Activated T-helper 1 cell treated with anti-CD3 and anti-CD28 coated beads, Interleukin-12 subunit alpha, Interleukin-12 subunit beta, Interleukin-2, Interleukin-4 antibody, amounts not matched to agents 30 ng/mL and 10 ng/mL and 1 ng/mL, durations not matched to agents 14 hours and 24 hours and 36 hours (primary cell): ENCODE data around the gene KCNMA1. TPM values are rescaled to one million over a fixed set of nuclear protein-coding genes. Genes with fewer than 3 reads are reported as not detected.

Experiments
- DNase-seq: peaks from one replicate; pipeline ENCODE4 v3.0.0; 2021; ENCODE audit warnings: low spot score
- H3K27ac Mint-ChIP-seq: one replicate; pipeline ENCODE4 v1.8.0; 2021; ENCODE audit warnings: mild to moderate bottlenecking, mixed read lengths
- H3K27me3 Mint-ChIP-seq: one replicate; pipeline ENCODE4 v1.8.0; 2022; ENCODE audit warnings: mild to moderate bottlenecking, moderate library complexity, mixed read lengths; ENCODE audit not compliant: insufficient read depth
- H3K36me3 Mint-ChIP-seq: one replicate; pipeline ENCODE4 v1.8.0; 2021; ENCODE audit warnings: low read depth, mixed read lengths
- H3K4me1 Mint-ChIP-seq: one replicate; pipeline ENCODE4 v1.8.0; 2021; ENCODE audit warnings: low read depth, mixed read lengths
- H3K4me3 Mint-ChIP-seq: one replicate; pipeline ENCODE4 v1.8.0; 2021; ENCODE audit warnings: mild to moderate bottlenecking, moderate library complexity, mixed read lengths
- H3K9me3 Mint-ChIP-seq: one replicate; pipeline ENCODE4 v1.8.0; 2021; ENCODE audit warnings: mixed read lengths
- intact Hi-C: fragments of 100-400 bp; cut with micrococcal nuclease; formaldehyde crosslinking; loops from one replicate; pipeline ENCODE4 v1.15.1; 2024
- total RNA-seq: library from RNA; stranded (reverse); gene quantifications from 2 replicates; pipeline ENCODE4 v1.2.3, GENCODE V29; 2022

The KCNMA1 gene
- total RNA-seq, 1 donor from 2014 or later = not detected

DNA sequence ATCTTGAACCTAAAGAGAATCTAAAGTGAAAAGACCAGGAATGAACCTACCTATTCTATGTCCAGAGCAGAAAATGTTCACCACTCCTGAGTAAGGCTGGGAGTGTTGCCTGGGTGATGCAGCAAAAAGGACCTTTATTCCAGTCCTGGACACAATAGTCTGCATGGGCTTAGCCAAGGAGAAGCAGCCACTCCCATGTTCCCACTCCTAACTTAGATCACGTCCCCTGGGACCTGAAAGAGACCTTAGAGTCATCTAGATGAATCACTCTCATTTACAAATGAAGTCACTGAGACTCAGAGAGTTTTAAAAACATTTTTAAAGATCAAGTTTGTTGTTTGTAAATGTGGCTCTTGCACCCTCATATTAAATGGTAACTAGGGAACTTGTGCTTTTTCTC is 763.4 kb downstream of the KCNMA1 start:
- H3K9me3 Mint-ChIP-seq = no peaks in the 10 kb centered on the region
- H3K27ac Mint-ChIP-seq = no peak overlapping the region
- no peaks in the 10 kb centered on the region for H3K4me1 Mint-ChIP-seq
- H3K4me3 Mint-ChIP-seq = no peak overlapping the region
- DNase-seq = no peak
- no peaks in the 10 kb centered on the region for H3K36me3 Mint-ChIP-seq
- H3K27me3 Mint-ChIP-seq = no peaks in the 10 kb centered on the region
- intact Hi-C loops = no loop called here

DNA sequence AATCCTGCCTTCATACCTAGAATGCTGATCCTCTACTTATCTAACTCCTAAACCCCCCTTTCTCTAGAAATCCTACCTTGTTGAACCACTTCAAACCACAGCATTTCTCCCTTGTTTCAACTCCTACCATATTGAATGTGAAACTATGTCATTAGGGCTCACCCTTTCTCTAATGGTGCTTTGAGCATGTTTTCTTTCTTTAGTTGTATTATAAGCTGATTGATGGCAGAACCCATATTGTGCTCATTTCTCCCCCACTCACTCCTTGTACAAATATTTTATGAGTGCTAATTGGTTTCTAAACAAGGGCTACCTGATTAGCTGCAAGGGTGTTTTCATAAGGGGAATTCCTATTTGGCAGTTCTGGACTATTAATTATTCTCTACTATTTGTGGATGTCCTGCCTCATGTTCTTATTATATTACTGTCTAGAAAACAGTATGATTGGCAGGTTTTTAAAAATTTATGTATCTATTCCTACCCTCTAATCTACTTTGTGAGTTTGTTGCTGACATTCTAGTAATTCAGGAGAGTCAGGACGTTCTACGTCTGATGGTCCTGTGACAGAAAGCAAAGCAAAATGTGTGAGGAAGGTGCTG is 765.8 kb downstream of the KCNMA1 start:
- H3K36me3 Mint-ChIP-seq = no peaks in the 10 kb centered on the region
- no peak for DNase-seq
- H3K4me1 Mint-ChIP-seq = no peaks in the 10 kb centered on the region
- no peaks in the 10 kb centered on the region for H3K9me3 Mint-ChIP-seq
- no peaks in the 10 kb centered on the region for H3K27me3 Mint-ChIP-seq
- intact Hi-C loops = no loop called here
- H3K4me3 Mint-ChIP-seq = no peak overlapping the region
- no peak overlapping the region for H3K27ac Mint-ChIP-seq

DNA sequence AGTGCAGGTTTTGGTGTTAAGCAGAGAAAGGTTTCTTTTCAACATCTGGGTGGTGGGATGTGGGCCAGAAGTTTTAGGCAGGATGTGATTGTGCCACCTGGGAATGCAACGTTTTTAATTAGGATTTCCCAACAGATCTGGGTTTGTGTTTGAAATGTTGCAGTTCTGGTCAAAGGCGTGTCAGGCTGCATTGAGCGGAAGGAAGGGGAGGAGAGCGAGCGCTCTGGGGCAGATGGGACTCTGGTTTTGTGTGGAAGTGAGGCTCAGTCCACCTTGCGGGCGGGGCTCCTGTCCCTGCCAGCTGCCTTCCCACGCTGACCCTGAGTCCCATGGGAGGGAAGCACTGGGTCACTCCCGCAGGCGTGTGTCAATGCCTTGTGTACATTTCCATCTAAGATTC is 767.7 kb downstream of the KCNMA1 start:
- no peak overlapping the region for H3K4me3 Mint-ChIP-seq
- intact Hi-C loops = no loop called here
- H3K9me3 Mint-ChIP-seq = no peaks in the 10 kb centered on the region
- no peaks in the 10 kb centered on the region for H3K27me3 Mint-ChIP-seq
- no peak overlapping the region for H3K27ac Mint-ChIP-seq
- no peak for DNase-seq
- no peaks in the 10 kb centered on the region for H3K4me1 Mint-ChIP-seq
- no peaks in the 10 kb centered on the region for H3K36me3 Mint-ChIP-seq

DNA sequence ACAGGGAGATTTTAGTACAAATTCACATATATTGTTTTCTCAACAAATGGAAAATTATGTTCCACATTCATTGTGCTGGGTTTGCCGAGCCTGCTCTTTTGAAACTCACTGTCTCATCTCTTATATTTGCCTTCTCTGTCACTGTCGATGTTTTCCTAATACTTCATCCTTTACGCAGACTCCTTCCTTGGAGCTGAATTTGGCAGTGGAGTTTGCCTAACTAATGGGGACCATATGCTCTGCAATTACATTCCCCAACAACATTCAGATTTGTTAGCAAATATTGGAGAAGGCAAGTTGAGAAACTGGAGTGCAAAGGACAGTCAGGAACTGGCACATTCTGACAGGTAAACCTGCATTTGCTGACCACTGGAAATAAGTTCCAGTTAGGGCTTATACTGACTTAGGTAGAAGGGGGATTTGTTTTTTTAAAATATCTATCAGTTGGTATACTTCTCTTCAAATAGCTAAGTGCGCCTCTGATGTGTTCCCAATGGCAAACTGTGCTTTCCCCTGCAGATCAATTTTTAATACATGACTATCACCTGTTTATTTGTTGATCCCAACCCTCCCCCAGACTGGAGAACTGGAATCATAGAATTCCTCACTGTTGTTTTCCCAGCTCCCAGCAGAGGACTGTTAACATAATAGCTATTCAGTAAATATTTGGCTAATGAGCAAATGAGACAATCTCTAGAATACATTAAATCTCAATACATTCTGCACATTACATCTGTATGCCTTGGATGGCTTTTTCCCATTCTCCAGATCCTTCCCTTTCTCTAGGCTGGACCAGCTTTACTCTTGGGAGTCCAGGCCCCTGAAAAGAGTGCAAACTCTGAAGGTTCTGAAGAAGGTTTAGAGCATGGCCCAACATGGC is 769.3 kb downstream of the KCNMA1 start:
- no peaks in the 10 kb centered on the region for H3K27me3 Mint-ChIP-seq
- no peaks in the 10 kb centered on the region for H3K36me3 Mint-ChIP-seq
- no peaks in the 10 kb centered on the region for H3K4me1 Mint-ChIP-seq
- no peaks in the 10 kb centered on the region for H3K9me3 Mint-ChIP-seq
- intact Hi-C loops = no loop called here
- H3K4me3 Mint-ChIP-seq = no peak overlapping the region
- H3K27ac Mint-ChIP-seq = no peak overlapping the region
- DNase-seq = no peak

DNA sequence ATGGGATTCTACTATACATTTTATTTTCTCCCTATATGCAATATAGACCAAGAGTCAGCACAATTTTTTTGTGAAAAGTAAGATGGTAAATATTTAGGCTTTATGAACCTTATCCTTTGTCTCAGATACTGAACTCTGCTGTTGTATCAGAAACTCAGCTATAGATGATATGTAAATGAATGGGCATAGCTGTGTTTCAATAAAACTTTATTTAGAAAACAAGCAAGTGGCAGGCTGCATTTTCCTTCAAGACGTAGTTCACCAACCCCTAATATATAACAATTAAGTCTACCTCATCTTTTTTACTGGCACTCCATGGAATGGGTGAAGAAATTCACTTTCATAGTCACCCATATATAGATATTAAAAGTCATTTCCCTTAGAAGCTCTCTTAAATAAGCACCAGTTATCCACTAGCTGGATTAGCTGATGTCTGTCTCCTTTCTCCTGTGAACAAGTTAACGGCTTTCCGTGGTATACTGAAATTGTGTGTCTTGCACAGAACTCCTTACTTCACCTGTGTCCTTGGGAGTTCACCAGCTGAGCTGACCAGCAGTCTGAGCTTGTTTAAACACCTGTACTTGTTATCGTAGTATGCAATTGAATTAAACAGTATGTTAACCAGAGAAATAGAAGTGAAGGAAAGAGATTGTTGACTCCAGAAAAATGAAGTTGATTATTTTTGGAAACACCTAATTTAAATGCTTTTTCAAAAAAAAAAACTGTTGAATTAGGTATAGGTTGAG is 770.6 kb downstream of the KCNMA1 start:
- Mint-ChIP-seq H3K27ac (no peak overlapping the region), H3K27me3 (no peaks in the 10 kb centered on the region), H3K9me3 (no peaks in the 10 kb centered on the region), H3K36me3 (no peaks in the 10 kb centered on the region), H3K4me3 (no peak overlapping the region), H3K4me1 (no peaks in the 10 kb centered on the region)
- no peak for DNase-seq
- intact Hi-C loops = no loop called here

DNA sequence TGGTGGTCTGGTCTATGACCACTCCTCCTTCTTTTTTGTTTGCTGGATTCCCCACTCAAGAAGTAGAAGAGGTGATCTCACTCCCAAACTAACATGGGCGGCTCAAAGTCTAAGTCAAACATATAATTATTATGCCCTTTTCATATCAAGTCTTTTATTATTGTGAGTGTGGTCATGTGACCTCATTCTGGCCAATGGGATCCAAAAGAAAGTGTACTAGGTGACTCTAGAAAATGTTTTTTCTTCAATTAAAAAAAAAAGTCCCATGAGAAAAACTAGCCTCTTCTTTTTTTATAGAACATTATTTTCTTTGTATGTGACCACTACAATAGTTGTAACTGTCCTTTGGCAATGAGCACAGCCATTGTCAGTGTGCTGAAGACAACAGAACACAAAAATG is 772.7 kb downstream of the KCNMA1 start:
- intact Hi-C loops = no loop called here
- Mint-ChIP-seq H3K27me3 (no peaks in the 10 kb centered on the region), H3K4me1 (no peaks in the 10 kb centered on the region), H3K27ac (no peak overlapping the region), H3K9me3 (no peaks in the 10 kb centered on the region), H3K36me3 (no peaks in the 10 kb centered on the region), H3K4me3 (no peak overlapping the region)
- no peak for DNase-seq

DNA sequence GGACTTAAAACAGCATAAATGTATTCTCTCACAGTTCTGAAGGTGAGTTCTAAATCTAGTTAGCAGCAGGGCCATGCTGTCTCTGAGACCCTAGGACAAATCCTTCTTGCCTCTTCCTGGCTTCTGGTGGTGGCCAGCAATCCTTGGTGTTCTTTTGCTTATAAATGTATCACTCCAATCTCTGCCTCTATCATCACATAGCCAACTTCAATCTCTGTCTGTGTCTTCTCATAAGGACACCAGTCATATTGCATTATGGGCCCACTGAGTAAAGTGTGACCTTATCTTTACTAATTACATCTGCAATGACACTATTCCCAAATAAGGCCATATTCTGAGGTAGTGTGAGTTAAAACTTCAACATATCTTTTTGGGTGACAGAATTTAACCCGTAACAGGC is 778.9 kb downstream of the KCNMA1 start:
- intact Hi-C loops = no loop called here
- H3K9me3 Mint-ChIP-seq = no peaks in the 10 kb centered on the region
- no peak overlapping the region for H3K27ac Mint-ChIP-seq
- H3K27me3 Mint-ChIP-seq = no peaks in the 10 kb centered on the region
- no peaks in the 10 kb centered on the region for H3K36me3 Mint-ChIP-seq
- no peak overlapping the region for H3K4me3 Mint-ChIP-seq
- H3K4me1 Mint-ChIP-seq = no peaks in the 10 kb centered on the region
- no peak for DNase-seq

DNA sequence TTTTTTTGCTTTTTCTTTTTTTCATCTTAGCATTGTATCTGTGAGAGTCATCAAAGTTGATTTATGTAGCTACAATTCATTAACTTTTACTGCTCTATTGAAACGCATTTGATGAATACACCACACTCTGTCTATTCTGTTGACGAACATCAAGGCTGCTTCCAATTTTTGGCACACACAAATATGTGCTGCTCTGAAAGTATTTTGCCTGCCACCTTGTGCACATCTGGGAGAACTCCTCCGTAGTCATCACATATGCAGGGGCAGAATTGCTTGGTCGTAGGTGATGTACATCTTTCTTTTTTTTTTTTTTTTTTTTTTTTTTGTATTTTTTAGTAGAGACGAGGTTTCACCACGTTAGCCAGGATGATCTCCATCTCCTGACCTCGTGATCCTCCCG is 796.8 kb downstream of the KCNMA1 start:
- Mint-ChIP-seq H3K27ac (no peak overlapping the region), H3K27me3 (no peaks in the 10 kb centered on the region), H3K36me3 (no peaks in the 10 kb centered on the region), H3K9me3 (no peaks in the 10 kb centered on the region), H3K4me3 (no peak overlapping the region), H3K4me1 (no peaks in the 10 kb centered on the region)
- DNase-seq = no peak
- intact Hi-C loops = no loop called here

DNA sequence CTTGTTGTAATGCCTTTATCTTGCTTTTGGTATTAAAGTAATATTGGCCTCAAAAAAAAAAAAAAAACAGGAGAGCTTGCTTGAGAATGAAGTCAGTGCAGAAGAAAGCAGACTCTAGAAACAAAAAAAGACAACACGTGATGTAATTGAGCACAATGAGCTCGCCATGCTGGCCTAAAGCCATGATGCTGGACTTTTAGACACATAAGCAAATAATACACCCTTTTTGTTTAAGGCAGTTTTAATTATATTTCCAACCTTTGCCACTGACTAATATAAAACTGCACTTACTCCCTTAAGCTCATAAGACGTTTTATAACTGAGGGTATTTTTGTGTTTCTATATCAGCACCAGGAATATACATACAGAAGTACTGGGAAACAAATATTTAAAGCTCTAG is 798.3 kb downstream of the KCNMA1 start:
- Mint-ChIP-seq H3K27ac (no peak overlapping the region), H3K4me3 (no peak overlapping the region), H3K4me1 (no peaks in the 10 kb centered on the region), H3K9me3 (peaks cover 3% of the 10 kb centered on the region), H3K36me3 (no peaks in the 10 kb centered on the region), H3K27me3 (no peaks in the 10 kb centered on the region)
- intact Hi-C loops = no loop called here
- no peak for DNase-seq

DNA sequence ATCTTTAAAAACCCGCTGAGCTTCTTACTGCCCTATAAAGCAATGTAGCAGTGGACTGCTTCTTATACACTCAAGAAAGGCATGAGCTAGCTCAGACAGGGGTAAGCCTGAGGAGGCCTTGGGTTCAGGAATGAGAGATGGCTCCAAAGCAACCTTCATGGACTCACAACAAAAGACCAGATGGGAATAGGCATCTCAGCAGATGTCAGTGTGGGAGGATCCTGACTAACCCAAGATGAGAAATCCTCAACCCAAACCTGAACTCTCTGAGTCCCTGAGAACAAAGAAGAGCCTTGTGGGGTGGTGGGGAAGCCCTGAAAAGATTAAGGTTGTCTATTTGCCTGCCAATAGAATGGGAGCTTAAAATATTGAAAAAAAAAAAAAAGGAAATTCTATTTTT is 807.4 kb downstream of the KCNMA1 start:
- Mint-ChIP-seq H3K4me1 (no peaks in the 10 kb centered on the region), H3K27ac (no peak overlapping the region), H3K27me3 (no peaks in the 10 kb centered on the region), H3K4me3 (no peak overlapping the region), H3K9me3 (peaks cover 10% of the 10 kb centered on the region), H3K36me3 (no peaks in the 10 kb centered on the region)
- DNase-seq = no peak
- intact Hi-C loops = no loop called here

DNA sequence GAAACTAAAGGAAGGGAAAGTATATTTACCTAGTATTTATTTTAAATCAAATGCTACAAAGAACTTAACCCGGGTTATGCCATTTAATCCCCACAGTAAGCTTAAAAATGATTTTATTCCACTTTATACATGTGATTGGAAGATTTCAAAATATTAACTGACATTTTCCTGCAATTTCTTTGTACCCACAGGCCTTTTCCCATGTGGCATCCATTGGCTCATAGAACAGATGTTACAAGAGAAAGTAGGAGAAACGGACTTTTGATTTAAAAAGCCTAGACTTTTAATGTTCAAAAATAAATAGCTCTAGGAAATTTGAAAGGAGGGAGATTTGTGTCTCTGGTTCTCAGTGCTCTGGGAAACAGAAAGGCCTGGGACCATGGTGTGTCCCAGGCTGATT is 807.9 kb downstream of the KCNMA1 start:
- peaks cover 9% of the 10 kb centered on the region for H3K9me3 Mint-ChIP-seq
- no peaks in the 10 kb centered on the region for H3K4me1 Mint-ChIP-seq
- no peak overlapping the region for H3K4me3 Mint-ChIP-seq
- no peaks in the 10 kb centered on the region for H3K36me3 Mint-ChIP-seq
- no peak overlapping the region for H3K27ac Mint-ChIP-seq
- DNase-seq = no peak
- H3K27me3 Mint-ChIP-seq = no peaks in the 10 kb centered on the region
- intact Hi-C loops = no loop called here
